Activated naive CD4-positive, alpha-beta T cell treated with anti-CD3 and anti-CD28 coated beads, Interleukin-2, amount 50 U/mL, for 72 hours (primary cell): ENCODE results near the gene RNASE2. TPM values are rescaled to one million over a fixed set of nuclear protein-coding genes. Genes with fewer than 3 reads are reported as not detected.
"Not testable (repeated sequence)": the region's sequence is repeated elsewhere in the genome, so short reads cannot be mapped to it uniquely, and the experiment has no call there.

Source experiments
- ATAC-seq, 2 donors: fragments of 150-1000 bp; cut with Tn5 transposase; 2 replicates each; pipeline ENCODE4 v1.10.0; 2021; ENCODE audit warnings: mild to moderate bottlenecking in 2 of 2, moderate library complexity in 2 of 2
- DNase-seq, 2 donors: peaks; one replicate each; pipeline ENCODE4 v3.0.0; 2021 to 2022; ENCODE audit warnings: low spot score in 2 of 2
- H3K27ac Mint-ChIP-seq, 2 donors: one replicate each; pipeline ENCODE4 v1.8.0; 2022; ENCODE audit warnings: mild to moderate bottlenecking in 2 of 2, mixed read lengths in 2 of 2
- H3K36me3 Mint-ChIP-seq, 2 donors: one replicate each; pipeline ENCODE4 v1.8.0; 2022; ENCODE audit warnings: mixed read lengths in 2 of 2
- H3K9me3 Mint-ChIP-seq, 2 donors: one replicate each; pipeline ENCODE4 v1.8.0; 2022; ENCODE audit warnings: mixed read lengths in 2 of 2
- total RNA-seq, 2 donors: library from RNA; stranded (reverse); gene quantifications; one replicate each; pipeline ENCODE4 v1.2.3, GENCODE V29; 2022

The RNASE2 gene
- not detected for total RNA-seq

- DNase-seq, ATAC-seq, H3K9me3 Mint-ChIP-seq, H3K36me3 Mint-ChIP-seq: not testable (repeated sequence)
- peak within 1 kb of the TSS in 1 of 2 donors; percentile 42 for H3K27ac Mint-ChIP-seq
Measured at GRCh38 chr14:20954736-20955537, at the start of gene RNASE2. TSS of gene RNASE2 (plus strand) at chr14:20955487. CDS start at chr14:20955772, 285 bp downstream.

- Mint-ChIP-seq H3K27ac (no peak overlapping the region), H3K9me3 (no peaks in the 10 kb centered on the region), H3K36me3 (no peaks in the 10 kb centered on the region)
- DNase-seq (no peak), ATAC-seq (no peak)
Measured at GRCh38 chr14:20905676-20906075, 49.6 kb upstream of the RNASE2 start.

- Mint-ChIP-seq H3K36me3 (no peaks in the 10 kb centered on the region), H3K27ac (no peak overlapping the region), H3K9me3 (no peaks in the 10 kb centered on the region)
- DNase-seq (no peak), ATAC-seq (no peak)
Measured at GRCh38 chr14:20907214-20907613, 48.1 kb upstream of the RNASE2 start.

GRCh38 chr14:20910822-20911221 lies 44.5 kb upstream of the RNASE2 start:
- not testable (repeated sequence) for DNase-seq, ATAC-seq, H3K9me3 Mint-ChIP-seq, H3K36me3 Mint-ChIP-seq, H3K27ac Mint-ChIP-seq

GRCh38 chr14:20919038-20919756 lies 36.1 kb upstream of the RNASE2 start:
- not testable (repeated sequence) for H3K27ac Mint-ChIP-seq, ATAC-seq, DNase-seq, H3K36me3 Mint-ChIP-seq, H3K9me3 Mint-ChIP-seq

- H3K27ac Mint-ChIP-seq, result not testable (repeated sequence)
- Mint-ChIP-seq H3K36me3 (peaks cover 4 to 16% of the 10 kb centered on the region in 2 donors), H3K9me3 (peaks cover 6 to 14% of the 10 kb centered on the region in 2 donors)
Measured at GRCh38 chr14:20923766-20924297, 31.5 kb upstream of the RNASE2 start.

GRCh38 chr14:20934148-20934762 lies 21.0 kb upstream of the RNASE2 start:
- Mint-ChIP-seq H3K9me3 (no peaks in the 10 kb centered on the region), H3K36me3 (no peaks in the 10 kb centered on the region), H3K27ac (no peak overlapping the region)
- DNase-seq, result peak in 1 of 2 donors; percentile 53
- no peak for ATAC-seq

More at GRCh38 chr14:20923766-20924297, 31.5 kb upstream of the RNASE2 start:
- not testable (repeated sequence) for DNase-seq, ATAC-seq

GRCh38 chr14:20935303-20935984 lies 19.8 kb upstream of the RNASE2 start:
- no peak for DNase-seq
- ATAC-seq, result no peak
- Mint-ChIP-seq H3K36me3 (no peaks in the 10 kb centered on the region), H3K27ac (no peak overlapping the region), H3K9me3 (no peaks in the 10 kb centered on the region)

GRCh38 chr14:20945146-20945545 lies 10.1 kb upstream of the RNASE2 start:
- H3K27ac Mint-ChIP-seq, DNase-seq, ATAC-seq, H3K9me3 Mint-ChIP-seq, H3K36me3 Mint-ChIP-seq: not testable (repeated sequence)

- not testable (repeated sequence) for ATAC-seq, DNase-seq, H3K9me3 Mint-ChIP-seq, H3K27ac Mint-ChIP-seq, H3K36me3 Mint-ChIP-seq
Measured at GRCh38 chr14:20946707-20947106, 8.6 kb upstream of the RNASE2 start.

- H3K9me3 Mint-ChIP-seq, ATAC-seq, H3K36me3 Mint-ChIP-seq, DNase-seq: not testable (repeated sequence)
- H3K27ac Mint-ChIP-seq, result peak overlapping the region in 1 of 2 donors; percentile 42
Measured at GRCh38 chr14:20955538-20955873, 219 bp downstream of the RNASE2 start.

- ATAC-seq (peak in 1 of 2 donors; percentile 31), DNase-seq (no peak)
- Mint-ChIP-seq H3K36me3 (no peaks in the 10 kb centered on the region), H3K27ac (no peak overlapping the region), H3K9me3 (no peaks in the 10 kb centered on the region)
Measured at GRCh38 chr14:20956376-20956976, 1.2 kb downstream of the RNASE2 start.

- not testable (repeated sequence) for H3K36me3 Mint-ChIP-seq, DNase-seq, H3K27ac Mint-ChIP-seq, ATAC-seq, H3K9me3 Mint-ChIP-seq
Measured at GRCh38 chr14:20958946-20959345, 3.7 kb downstream of the RNASE2 start.

- no peak for DNase-seq
- no peak overlapping the region for H3K27ac Mint-ChIP-seq
- H3K36me3 Mint-ChIP-seq, result no peaks in the 10 kb centered on the region
- ATAC-seq, result no peak
- H3K9me3 Mint-ChIP-seq, result no peaks in the 10 kb centered on the region
Measured at GRCh38 chr14:20969336-20969735, 14.0 kb downstream of the RNASE2 start.

- peak; percentile 17 to 39 for ATAC-seq
Measured at GRCh38 chr14:20970647-20970982, 15.3 kb downstream of the RNASE2 start.

More at GRCh38 chr14:20970647-20970982, 15.3 kb downstream of the RNASE2 start:
- Mint-ChIP-seq H3K27ac (peak overlapping the region in 1 of 2 donors; percentile 34), H3K36me3 (no peaks in the 10 kb centered on the region), H3K9me3 (no peaks in the 10 kb centered on the region)
- no peak for DNase-seq
